ENCODE measurements around the gene PLAAT5.
"Not testable (repeated sequence)": the region's sequence is repeated elsewhere in the genome, so short reads cannot be mapped to it uniquely, and the experiment has no call there.

The PLAAT5 gene

DNA sequence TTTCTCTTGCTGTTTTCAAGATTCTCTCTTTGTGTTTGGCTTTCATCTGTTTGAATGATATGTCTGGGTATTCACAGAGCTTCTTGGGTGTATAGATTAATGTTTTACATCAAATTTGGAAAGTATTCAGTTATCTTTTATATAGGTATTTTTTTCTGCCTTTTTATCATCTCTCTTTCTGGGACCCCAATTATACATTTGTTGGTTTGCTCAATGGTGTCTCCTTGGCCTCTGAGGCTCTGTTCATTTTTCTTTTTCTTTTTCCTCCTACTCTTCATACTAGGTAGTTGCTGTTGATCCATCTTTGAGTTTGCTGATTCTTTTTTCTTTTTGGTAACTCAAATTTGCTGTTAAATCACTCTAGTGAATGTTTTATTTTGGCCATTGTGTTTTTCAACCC lies 14.3 kb downstream of the PLAAT5 start:
- DNase-seq: no peak

DNA sequence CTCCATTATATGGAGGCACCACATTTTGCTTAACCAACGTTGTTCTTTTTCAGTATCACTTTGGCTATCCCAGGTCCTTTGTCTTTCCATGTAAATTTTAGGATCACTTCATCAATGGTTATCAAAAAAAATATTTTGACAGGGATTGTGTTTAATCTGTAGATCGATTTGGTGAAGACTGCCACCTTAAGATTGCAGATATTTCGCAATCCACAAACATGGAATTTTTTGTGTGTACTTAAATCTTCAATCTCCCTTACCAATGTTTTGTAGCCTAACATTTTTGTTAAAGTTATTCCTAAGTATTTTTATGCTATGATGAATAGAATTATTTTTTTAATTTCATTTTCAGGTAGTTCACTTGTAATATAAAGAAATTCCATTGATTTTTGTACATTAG lies 18.6 kb downstream of the PLAAT5 start:
- no peak for DNase-seq

GRCh38 chr11:63470311-63470710 lies 20.7 kb downstream of the PLAAT5 start:
- DNase-seq: no peak

GRCh38 chr11:63462137-63462536 lies 28.8 kb downstream of the PLAAT5 start:
- no peak for DNase-seq

DNA sequence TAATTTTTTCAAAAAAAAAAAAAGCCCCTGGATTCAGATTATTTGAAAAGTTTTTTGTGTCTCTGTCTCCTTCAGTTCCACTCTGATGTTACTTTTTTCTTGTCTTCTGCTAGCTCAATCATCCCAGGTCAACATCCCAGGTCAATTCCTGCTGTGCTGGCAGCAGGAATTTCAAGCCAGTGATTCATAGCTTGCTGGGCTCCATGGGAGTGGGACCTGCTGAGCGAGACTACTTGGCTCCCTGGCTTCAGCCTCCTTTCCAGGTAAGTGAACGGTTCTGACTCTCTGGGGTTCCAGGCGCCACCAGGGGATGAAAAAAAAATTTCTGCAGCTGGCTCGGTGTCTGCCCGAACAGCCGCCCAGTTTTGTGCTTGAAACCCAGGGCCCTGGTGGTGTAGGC lies 31.4 kb downstream of the PLAAT5 start:
- no peak for DNase-seq

- no peak for DNase-seq
These were observed 42.3 kb downstream of the PLAAT5 start for GRCh38 chr11:63448646-63449045.

- no peak for DNase-seq
These were observed 45.2 kb downstream of the PLAAT5 start for GRCh38 chr11:63445720-63446119.

- DNase-seq: no peak
These were observed 45.8 kb downstream of the PLAAT5 start for GRCh38 chr11:63445118-63445517.

DNA sequence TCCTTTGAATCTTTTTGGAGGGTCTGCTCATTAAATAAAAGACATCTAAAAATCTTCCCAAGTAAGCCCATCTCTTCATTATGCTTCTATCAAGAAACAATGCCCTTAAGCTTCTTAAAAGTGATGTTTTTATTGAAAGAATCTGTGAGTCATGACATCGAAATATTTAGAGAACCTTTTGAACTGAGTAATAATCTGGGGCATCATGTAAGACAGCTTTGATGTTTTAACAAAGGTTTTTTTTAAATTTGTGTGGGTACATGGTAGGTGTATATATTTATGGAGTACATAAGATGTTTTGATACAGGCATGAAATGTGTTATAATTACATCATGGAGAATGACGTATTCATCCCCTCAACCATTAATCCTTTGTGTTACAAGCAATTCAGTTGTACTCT lies 46.8 kb downstream of the PLAAT5 start:
- no peak for DNase-seq

DNA sequence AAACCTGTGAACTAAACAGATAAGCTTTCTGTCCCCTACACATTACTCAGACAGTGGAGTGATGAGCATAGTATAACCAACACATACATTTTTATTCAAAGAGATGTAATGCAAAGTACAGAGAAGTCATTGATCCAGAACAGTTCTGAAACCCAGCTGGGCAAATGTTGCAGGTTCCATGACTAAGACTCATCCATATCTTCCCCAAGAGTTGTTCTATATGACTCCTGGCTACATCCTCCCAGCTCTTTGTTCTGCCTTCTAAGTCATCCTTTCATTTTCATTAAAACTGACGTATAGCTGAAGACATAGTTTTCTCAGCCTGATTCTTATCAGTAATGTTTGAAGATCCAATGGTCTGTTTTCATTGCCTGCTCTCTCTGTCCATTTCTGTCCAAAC lies 47.3 kb downstream of the PLAAT5 start:
- no peak for DNase-seq

DNA sequence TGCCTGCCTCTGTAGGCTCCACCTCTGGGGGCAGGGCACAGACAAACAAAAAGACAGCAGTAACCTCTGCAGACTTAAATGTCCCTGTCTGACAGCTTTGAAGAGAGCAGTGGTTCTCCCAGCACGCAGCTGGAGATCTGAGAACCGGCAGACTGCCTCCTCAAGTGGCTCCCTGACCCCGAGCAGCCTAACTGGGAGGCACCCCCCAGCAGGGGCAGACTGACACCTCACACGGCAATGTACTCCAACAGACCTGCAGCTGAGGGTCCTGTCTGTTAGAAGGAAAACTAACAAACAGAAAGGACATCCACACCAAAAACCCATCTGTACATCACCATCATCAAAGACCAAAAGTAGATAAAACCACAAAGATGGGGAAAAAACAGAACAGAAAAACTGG lies 55.1 kb downstream of the PLAAT5 start:
- not testable (repeated sequence) for DNase-seq

- not testable (repeated sequence) for DNase-seq
These were observed 55.6 kb downstream of the PLAAT5 start for GRCh38 chr11:63435351-63435750.

DNA sequence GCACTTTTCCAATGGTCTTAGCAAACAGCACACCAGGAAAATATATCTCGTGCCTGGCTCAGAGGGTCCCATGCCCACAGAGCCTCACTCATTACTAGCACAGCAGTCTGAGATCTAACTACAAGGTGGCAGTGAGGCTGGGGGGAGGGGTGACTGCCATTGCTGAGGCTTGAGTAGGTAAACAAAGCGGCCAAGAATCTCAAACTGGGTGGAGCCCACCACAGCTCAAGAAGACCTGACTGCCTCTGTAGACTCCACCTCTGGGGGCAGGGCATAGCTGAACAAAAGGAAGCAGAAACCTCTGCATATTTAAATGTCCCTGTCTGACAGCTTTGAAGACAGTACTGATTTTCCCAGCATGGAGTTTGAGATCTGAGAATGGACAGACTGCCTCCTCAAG lies 60.2 kb downstream of the PLAAT5 start:
- DNase-seq: not testable (repeated sequence)

- no peak for DNase-seq
These were observed 62.9 kb downstream of the PLAAT5 start for GRCh38 chr11:63427971-63428508.

DNA sequence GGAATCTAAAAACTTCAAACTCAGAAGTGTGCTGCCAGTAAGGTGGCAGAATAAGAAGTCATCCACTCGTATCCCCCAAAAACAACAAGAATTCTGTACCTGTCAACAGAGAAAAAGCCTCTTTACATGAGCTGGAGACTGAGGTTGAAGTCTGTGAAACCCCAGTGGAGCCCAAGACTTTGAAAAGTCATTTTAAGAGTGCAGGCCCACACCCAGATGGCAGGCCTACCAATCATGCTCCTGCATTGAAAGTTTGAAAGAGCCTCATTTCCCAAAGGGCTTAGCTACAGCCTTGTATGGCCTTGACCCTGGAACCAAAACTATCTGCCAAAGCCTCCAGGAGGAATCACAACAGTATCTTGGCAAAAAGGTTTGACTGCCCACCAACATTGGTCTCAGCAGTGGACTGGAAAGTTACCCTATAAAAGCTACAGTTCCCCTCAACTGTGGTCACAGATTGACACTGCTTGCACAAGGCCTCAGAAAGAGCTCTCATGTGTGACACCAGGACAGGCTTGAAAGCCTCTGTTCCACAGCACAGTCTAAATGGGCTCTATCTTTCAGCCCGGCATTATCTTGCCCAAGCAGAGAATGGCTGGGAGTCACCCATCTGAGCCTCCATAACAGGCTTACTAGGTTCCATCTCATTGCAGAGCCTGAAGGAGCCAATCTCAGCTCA lies 73.7 kb downstream of the PLAAT5 start:
- no peak for DNase-seq

Measured in activated CD4-positive, alpha-beta T cell treated with anti-CD3 and anti-CD28 coated beads for 4 hours (primary cell).